ENCODE results near the gene FAM200C.

DNA sequence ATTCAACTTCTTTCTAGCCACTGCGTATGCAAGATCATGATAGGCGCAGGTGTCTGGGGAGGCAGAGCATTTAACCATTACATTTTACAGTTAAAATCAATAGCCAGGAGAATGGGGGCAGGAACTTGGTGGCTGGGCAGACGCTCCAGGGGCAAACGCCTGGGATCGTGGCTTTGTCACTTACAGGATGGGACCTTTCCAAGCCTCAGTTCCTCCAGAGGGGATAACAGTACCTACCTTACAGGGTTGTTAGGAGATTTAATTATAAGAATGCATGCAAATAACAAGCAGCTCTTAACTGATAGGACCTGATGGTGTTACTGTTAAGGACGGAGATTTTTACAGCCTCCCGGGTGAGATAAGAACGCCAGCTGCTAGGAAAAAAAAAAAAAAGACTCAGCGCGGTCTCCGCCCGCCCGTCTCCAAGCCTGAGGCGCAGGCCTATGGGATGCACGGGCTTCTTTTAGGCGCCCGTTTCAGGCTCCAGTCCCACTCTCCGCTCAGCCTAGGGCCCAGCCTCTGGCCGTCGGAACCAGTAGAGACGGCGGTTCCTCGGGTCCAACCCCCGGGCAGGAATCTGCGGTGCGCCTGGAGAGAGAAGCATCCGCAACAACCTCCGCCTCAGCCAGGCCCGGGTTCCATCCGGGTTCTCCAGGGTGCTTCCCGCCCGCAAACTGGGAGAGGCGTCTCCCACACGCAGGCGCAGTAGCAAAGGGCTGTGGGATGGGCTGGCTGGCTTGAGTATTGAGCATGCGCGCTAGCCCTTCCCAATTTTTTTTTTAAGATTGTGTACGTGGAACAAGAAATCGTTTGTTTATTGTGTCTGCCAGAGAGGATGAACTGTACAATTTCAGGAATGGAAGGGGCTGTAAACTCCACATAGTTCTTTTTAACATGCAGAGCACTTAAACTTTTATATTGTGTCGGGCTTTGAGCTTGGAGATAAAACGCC lies at the start of gene FAM200C:
- TF ChIP-seq NFRKB (IDR thresholded peaks at IDR 0.05): no peak
- TF ChIP-seq FOXK2 (IDR thresholded peaks at IDR 0.05): no peak
